Mesodermal cell (in vitro differentiated cells): Measurements from ENCODE around the gene IQGAP2.

Source experiments
- H3K27ac ChIP-seq: 2 replicates; pipeline ENCODE4 v1.7.0; 2013; ENCODE audit warnings: mild to moderate bottlenecking, low read depth, low read length, moderate library complexity; ENCODE audit not compliant: severe bottlenecking
- H3K36me3 ChIP-seq: 2 replicates; pipeline ENCODE4 v1.7.1; 2013; ENCODE audit warnings: mild to moderate bottlenecking, low read length, moderate library complexity; ENCODE audit not compliant: control insufficient read depth, insufficient read depth
- H3K4me1 ChIP-seq: one replicate; pipeline ENCODE4 v1.7.1; 2013; ENCODE audit warnings: mild to moderate bottlenecking, low read length; ENCODE audit not compliant: insufficient read depth, control insufficient read depth, poor library complexity, severe bottlenecking
- H3K4me3 ChIP-seq: 2 replicates; pipeline ENCODE4 v1.7.0; 2013; ENCODE audit warnings: low read length, control low read depth, mild to moderate bottlenecking; ENCODE audit not compliant: insufficient read depth, poor library complexity, severe bottlenecking; ENCODE audit errors: extremely low read depth
- H3K9me3 ChIP-seq: 2 replicates; pipeline ENCODE4 v1.7.1; 2013; ENCODE audit warnings: mild to moderate bottlenecking, low read length, moderate library complexity; ENCODE audit not compliant: control insufficient read depth
- WGBS, 2 experiments: methylation state at CpG; one replicate each; pipeline ENCODE4 v1.1.5; 2013; ENCODE audit warnings: missing lambda C conversion rate in 2 of 2; ENCODE audit not compliant: insufficient coverage in 2 of 2; 5-methylcytosine and 5-hydroxymethylcytosine counted together

IQGAP2 gene

DNA sequence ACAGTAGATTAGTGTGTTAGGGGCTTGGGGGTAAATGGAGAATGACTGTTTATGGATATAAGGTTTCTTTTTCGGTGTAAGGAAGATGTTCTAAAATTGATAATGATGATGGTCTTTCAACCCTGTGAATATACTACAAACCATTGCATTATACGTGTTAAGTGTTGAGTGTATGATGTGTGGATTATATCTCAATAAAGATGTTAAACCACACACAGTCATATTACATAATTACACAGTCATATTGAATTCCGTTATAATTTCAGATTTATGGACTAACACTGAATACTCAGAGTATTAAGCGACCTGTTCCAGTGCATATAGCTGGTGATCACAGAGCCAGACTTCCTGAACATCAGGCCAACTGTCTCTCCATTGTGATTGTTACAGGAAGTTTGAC lies 152.0 kb downstream of the IQGAP2 start:
- H3K27ac ChIP-seq = no peak overlapping the region
- WGBS, 2 experiments = 93 to 100% methylated on average over 2 of the region's 4 CpGs

GRCh38 chr5:76555717-76556116 lies 152.6 kb downstream of the IQGAP2 start:
- WGBS, 2 experiments = 79 to 100% methylated on average over 1 to 2 of the region's 2 CpGs
- no peaks in the 10 kb centered on the region for H3K9me3 ChIP-seq

More for the DNA sequence above, 152.0 kb downstream of the IQGAP2 start:
- Histone ChIP-seq H3K4me1 (no peaks in the 10 kb centered on the region), H3K4me3 (no peak overlapping the region), H3K36me3 (no peaks in the 10 kb centered on the region), H3K9me3 (no peaks in the 10 kb centered on the region)

DNA sequence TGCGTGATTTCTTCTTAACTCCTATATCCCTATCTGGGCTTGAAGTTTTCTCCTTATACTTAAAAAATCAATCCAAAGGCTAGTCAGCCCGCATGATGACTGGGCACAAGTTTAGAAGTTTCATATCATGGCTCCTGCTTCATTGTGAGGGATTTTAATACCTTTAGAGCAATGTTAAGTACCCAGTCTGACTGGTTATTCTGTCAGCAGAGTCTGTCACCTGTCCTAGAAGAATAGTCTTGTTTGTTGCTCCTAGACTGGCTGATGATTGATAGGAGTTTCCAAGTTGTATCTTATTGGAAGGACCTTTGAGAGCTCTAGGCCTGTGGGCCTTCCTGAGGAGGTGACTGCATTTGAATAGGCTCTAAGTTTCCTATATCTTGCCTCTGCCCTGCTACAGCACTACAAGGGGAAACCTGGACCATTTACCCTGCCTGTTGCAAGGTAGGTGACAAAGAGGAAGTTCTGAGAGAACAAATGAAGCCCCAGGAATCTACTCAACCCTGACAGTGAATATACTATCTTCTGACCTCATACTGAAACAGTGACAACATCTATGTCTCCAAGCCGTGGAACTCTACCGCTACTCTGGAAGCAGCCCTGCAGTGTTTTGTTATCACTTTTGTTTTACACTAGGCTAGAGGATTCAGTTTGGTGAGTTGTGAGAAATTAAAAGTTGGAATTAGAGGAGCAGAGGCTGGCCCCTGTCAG lies 153.6 kb downstream of the IQGAP2 start:
- 93% methylated on average over 2 of the region's 4 CpGs; no CpG with 5 or more reads in 1 of the 2 experiments for WGBS, 2 experiments
- Histone ChIP-seq H3K4me3 (no peak overlapping the region), H3K27ac (no peak overlapping the region), H3K4me1 (no peaks in the 10 kb centered on the region), H3K9me3 (no peaks in the 10 kb centered on the region), H3K36me3 (no peaks in the 10 kb centered on the region)

More at GRCh38 chr5:76555717-76556116, 152.6 kb downstream of the IQGAP2 start:
- no peaks in the 10 kb centered on the region for H3K36me3 ChIP-seq
- H3K4me3 ChIP-seq = no peak overlapping the region
- H3K27ac ChIP-seq = no peak overlapping the region
- H3K4me1 ChIP-seq = no peaks in the 10 kb centered on the region

GRCh38 chr5:76560952-76561891 lies 158.1 kb downstream of the IQGAP2 start:
- Histone ChIP-seq H3K9me3 (no peaks in the 10 kb centered on the region), H3K4me1 (no peaks in the 10 kb centered on the region), H3K36me3 (no peaks in the 10 kb centered on the region), H3K27ac (no peak overlapping the region), H3K4me3 (no peak overlapping the region)
- WGBS, 2 experiments = 89 to 100% methylated on average over 1 to 2 of the region's 5 CpGs

DNA sequence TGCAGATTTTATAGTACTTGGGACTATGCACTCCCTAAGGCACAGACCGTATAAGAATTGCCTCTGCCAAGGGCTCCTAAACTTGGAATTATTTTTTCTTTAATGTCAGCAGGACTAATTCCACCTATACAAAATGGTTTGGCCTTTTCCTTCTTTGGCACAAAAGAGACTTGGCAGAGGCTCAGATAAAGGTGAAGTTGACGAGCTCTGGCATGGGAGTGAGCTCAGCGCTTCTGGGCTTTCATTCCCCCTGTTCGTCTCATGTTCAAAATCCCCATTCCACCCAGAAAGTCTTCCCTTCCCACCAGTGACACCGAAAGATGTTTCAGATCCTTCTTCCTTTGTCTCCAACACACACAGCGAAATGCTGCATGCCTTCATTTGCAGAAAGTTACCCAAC lies 158.9 kb downstream of the IQGAP2 start:
- 90 to 100% methylated on average over 2 to 4 of the region's 6 CpGs for WGBS, 2 experiments
- H3K9me3 ChIP-seq = no peaks in the 10 kb centered on the region
- H3K36me3 ChIP-seq = no peaks in the 10 kb centered on the region
- no peaks in the 10 kb centered on the region for H3K4me1 ChIP-seq
- no peak overlapping the region for H3K27ac ChIP-seq
- H3K4me3 ChIP-seq = no peak overlapping the region

DNA sequence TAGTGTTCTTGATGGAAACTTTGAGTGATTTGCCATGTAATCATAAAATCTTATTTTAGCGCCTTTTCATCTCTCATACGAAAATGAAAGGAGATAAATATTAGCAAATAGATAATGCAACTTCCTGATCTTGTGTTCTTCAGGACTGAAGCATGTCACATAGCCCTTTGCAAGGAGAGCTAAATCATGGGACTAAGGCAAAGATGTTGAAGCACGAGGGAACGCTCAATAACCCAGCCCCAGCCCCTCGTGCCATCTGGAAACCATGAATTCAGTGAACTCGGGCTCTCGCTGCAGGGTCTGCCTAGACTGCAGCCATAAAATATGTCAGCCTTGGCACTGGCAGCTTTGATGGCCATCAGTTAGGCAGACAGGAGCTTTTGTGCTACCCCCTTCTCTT lies 161.9 kb downstream of the IQGAP2 start:
- Histone ChIP-seq H3K9me3 (no peaks in the 10 kb centered on the region), H3K36me3 (no peaks in the 10 kb centered on the region), H3K4me3 (no peak overlapping the region), H3K4me1 (no peaks in the 10 kb centered on the region), H3K27ac (no peak overlapping the region)
- 89 to 100% methylated on average over 5 of the region's 7 CpGs for WGBS, 2 experiments

DNA sequence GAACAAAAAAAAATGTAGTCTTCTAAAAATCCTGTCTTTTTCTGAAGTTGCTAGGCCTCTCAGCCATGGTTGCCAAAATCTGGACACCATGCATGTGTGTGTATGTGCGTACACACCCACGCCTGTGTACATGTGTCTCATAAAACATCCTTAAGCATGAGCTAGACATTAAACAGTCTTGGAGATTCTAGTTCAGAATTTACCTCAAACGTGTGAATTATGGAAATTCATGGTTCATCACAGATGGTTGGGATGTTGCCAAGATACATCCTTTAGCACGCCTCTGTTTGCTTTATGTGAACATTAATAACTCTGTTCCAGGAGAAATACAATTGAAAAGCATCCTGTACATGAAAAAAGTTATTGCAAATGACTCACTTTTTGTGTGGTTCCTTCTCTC lies 167.1 kb downstream of the IQGAP2 start:
- H3K4me3 ChIP-seq = no peak overlapping the region
- H3K27ac ChIP-seq = no peak overlapping the region
- 87 to 91% methylated on average over 3 to 4 of the region's 4 CpGs for WGBS, 2 experiments
- H3K9me3 ChIP-seq = no peaks in the 10 kb centered on the region
- no peaks in the 10 kb centered on the region for H3K36me3 ChIP-seq
- H3K4me1 ChIP-seq = no peaks in the 10 kb centered on the region

- H3K9me3 ChIP-seq = no peaks in the 10 kb centered on the region
- no peaks in the 10 kb centered on the region for H3K36me3 ChIP-seq
- H3K4me3 ChIP-seq = no peak overlapping the region
- H3K27ac ChIP-seq = no peak overlapping the region
- H3K4me1 ChIP-seq = no peaks in the 10 kb centered on the region
These were observed 168.5 kb downstream of the IQGAP2 start for GRCh38 chr5:76571559-76571958.

DNA sequence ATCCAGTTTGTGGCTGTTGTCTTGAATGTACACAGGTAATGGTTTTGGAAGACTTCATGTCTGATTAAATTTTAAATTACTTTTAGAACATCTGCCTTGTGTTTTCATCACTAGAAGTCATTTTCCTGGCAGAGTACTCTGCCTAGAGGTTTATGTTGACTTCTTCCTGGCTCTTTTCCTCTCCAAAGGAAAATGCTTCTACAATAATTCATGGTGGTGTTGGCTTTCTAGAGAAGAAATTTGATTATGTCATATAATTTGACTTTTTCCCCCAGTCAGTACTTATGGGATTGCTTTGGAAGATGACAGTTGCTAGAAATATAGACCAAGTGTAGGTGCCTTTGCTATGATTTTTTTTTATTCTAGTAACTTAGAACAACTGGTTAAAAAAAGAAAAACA lies 173.4 kb downstream of the IQGAP2 start:
- Histone ChIP-seq H3K4me3 (no peak overlapping the region), H3K9me3 (no peaks in the 10 kb centered on the region), H3K27ac (no peak overlapping the region), H3K36me3 (no peaks in the 10 kb centered on the region), H3K4me1 (no peaks in the 10 kb centered on the region)

GRCh38 chr5:76576996-76577395 lies 173.9 kb downstream of the IQGAP2 start:
- Histone ChIP-seq H3K9me3 (no peaks in the 10 kb centered on the region), H3K4me1 (no peaks in the 10 kb centered on the region), H3K27ac (no peak overlapping the region), H3K4me3 (no peak overlapping the region), H3K36me3 (no peaks in the 10 kb centered on the region)
- WGBS, 2 experiments = 96 to 97% methylated on average over 3 to 4 of the region's 4 CpGs
